HG03469 (cell line): ENCODE measurements around the gene SLC39A7.

Source experiments
- ATAC-seq: cut with Tn5 transposase; IDR thresholded peaks from one replicate; pipeline ENCODE4 v1.9.1; 2021; ENCODE audit warnings: mild to moderate bottlenecking, moderate library complexity, moderate number of reproducible peaks; ENCODE audit not compliant: unreplicated experiment

SLC39A7 gene

GRCh38 chr6:33189164-33189563, 11.5 kb upstream of the SLC39A7 start:
- no peak for ATAC-seq

DNA sequence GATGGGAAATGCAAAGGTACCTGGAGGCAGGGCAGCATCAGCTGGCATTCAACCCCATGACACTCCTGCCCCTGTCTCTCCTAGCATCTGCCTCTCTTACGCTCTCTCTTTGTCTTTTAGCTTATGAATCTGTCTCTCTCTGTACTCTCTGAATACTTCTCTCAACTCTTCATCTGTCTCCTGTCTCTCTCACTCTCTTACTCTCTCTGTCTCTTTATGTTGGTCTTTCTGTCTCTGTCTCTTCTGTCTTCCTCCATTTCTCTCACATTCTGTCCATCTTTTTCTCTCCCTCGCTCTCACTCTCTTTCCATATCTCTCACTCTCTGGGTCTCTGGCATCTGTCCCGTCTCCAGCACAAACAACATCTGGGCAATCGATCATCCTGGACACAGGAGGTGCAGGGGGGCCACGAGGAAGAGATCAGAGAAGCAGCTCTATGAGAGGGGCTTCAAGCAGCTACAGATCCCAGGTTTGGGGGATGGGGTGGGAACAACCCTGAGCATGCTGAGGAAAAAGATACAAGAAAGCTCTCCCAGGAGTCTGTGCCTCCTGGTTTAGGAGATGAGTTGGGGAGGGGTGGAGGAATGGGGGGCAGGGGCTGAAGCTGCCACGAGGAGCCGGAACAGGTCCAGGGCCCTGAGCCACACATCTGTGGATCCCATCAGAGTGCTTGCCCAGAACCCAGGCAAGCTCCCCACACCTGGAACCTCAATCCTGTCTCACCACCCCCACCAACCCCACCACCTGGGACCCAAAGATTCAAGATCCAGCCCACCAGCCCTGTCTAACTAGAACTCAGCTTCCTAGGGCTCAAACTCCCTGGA, 10.8 kb upstream of the SLC39A7 start:
- no peak for ATAC-seq

GRCh38 chr6:33190504-33191107, 10.1 kb upstream of the SLC39A7 start:
- ATAC-seq, result no peak

DNA sequence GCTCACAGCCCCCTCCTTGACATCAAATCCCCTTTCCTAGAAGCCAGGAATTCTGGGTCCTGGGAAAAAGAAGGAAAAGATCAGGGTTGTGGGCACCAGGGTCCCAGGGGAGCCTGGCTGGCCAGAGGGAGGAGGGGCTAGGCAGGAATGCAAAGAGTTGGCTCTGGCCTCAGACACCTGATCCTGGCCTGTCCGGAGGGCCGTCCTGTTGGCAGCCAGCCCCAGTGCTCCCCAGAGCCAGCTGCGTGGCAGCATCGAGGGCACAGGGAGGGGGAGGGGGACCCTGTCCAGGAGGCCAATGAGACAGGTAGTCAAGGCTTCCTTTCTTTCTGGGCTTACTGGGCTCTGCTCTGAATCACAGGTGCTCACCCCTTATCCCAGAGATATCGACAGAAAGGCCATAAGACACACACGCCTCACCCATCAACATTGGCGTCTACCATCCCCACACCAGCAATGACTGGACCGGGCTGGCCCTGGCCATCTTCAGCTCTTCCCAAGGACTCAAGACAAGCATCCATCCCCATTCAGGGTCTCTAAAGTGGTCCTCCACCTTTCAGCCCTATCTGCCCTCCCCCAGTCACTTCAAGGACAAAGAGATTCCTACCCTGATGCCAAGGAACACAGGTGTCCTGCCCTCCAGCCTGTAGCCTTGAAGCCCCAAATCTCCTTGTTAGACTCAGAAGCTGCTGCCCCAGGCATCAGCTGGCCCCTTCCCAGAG, 9.1 kb upstream of the SLC39A7 start:
- no peak for ATAC-seq

DNA sequence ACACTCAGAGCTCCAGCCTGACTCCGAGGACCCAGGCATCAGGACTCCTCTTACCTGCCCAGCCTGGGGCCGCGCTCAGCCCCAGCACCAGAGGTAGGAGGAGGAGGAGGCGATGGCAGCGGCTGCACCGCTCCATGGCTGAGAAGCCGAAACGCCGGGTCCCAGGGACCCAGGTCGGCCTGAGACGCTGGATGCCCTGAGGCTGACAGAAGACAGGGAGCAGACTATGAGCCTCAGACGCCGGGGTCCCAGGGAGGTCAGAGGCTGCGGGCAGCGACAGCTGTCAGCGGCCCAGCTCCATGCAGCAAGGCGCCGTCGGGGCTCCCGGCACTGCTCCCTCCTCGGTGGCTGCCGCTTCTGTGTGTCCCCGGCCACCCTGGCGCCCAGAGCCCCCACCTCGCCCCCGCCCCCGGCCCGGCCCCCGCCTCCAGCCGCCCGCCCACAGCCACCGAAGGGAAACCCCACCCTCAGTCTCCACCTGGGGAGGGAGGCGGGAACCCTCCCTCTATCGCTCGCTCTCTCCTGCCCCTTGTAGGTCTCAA, 8.5 kb upstream of the SLC39A7 start, which contains the start of gene COL11A2:
TSS of gene COL11A2 (minus strand) at position 363 of the 542 bp plus-strand sequence. CDS start at position 136, 227 bp downstream.
- no peak for ATAC-seq

DNA sequence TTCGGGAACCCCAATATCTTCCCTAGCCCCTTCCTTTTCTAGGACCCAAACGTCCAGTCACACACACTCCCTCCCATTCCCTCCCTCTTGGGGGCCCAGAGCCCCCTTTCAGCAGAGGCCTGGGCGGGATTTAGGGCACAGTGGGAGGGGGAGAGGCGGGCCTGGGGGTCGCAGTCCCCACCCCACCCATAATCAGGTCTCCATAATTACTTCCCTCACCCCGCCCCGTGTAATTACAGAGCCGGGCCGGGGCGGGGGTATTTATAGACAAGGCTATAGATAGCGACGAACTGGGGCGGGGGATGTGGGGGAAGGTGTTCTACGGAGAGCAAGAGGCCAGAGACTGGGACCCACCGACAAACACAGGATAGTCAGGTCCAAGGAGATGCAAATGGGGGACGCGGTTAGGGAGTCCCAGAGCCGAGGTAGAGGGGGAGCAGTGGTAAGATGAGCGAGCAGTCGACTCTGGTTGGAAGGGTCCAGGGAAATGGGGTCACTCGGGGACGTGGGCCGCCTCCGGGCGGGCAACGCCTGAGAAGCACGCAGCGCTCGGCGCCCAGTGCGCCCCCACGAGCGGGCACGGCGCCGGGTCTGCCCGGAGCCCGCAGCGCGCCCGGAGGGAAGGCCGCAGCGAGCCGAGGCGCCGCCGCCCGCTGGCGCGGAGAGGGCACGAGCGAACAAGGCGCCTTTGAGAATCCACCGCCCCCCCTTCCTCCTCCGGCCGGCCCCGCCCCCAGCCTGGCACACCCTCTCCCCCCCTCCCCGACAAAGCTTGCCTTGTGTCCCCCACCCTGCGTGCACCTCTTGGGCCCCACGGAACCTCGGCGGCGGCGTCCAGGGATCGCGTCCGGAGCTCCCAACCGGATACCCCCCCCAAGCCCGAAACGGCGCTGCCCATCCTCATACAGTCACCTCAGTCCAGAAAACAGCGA, 7.7 kb upstream of the SLC39A7 start:
- no peak for ATAC-seq

GRCh38 chr6:33193619-33194018, 7.0 kb upstream of the SLC39A7 start:
- no peak for ATAC-seq

DNA sequence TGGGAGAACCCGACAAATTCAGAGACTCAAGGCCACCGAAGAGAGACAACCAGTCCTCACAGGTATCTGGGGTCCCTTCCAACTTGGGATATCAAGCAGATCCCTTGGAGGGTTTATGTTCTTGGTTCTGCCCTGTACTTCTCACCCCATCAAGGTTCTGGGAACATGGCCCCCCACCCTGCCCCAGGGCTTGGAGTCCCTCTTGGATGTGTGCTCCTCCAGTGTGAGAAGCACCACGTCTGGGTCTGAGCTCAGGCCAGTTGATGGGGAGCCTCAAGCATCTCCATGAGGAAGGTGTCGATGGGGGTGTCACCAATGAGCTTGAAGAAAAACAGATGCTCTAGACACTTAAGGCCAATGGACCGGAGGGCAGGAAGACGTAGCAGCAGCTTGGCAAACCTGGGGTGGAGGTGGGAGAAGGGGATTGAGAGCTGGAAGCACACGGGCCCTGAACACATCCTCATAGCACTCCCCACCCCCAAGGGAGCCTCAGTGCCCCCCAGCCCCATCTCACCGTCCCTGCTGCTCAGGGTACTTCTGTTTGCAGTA, 6.2 kb upstream of the SLC39A7 start:
- no peak for ATAC-seq

DNA sequence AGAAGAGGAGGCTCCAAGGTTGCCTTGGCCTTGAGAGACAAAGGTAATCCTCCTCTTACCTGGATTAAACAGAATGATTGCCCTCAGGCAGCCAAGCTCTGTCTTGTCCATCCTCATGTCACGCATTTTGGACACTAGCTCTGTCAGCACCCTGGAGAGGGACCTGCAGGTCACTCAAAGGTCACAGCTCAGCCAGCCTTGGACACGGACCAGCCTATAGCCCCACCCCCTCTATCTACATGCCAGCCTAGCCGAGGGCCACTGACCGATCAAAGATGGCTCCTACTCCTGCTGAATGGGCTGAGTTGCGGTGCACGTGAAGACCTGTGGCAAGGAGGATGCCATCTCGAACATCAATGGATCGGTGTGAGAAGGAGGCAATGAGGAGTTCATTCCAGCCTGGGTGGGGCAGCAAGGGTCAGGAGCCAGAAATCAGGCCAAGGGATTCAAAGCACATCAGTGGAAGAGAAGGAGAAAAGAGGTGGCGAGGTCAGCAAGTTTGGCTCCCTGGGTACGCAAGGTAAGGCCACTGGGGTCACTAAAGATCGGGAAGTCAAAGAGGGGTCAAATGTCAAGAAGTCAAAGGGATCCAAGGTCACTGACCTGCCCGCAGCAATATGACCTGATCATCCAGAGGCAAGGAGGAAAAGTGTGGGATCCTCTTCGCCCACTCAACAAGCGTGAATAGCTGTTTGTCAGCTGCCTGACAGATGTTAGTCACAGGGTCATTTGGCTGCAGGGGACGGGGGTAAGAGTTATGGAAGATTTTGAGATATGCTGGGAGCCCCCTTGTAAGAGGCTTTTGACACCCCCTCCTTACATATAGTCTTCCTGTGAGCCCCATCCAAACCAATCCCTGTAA, 5.1 kb upstream of the SLC39A7 start:
- ATAC-seq, result no peak

- no peak for ATAC-seq
Measured at GRCh38 chr6:33197431-33198048, 3.1 kb upstream of the SLC39A7 start.

DNA sequence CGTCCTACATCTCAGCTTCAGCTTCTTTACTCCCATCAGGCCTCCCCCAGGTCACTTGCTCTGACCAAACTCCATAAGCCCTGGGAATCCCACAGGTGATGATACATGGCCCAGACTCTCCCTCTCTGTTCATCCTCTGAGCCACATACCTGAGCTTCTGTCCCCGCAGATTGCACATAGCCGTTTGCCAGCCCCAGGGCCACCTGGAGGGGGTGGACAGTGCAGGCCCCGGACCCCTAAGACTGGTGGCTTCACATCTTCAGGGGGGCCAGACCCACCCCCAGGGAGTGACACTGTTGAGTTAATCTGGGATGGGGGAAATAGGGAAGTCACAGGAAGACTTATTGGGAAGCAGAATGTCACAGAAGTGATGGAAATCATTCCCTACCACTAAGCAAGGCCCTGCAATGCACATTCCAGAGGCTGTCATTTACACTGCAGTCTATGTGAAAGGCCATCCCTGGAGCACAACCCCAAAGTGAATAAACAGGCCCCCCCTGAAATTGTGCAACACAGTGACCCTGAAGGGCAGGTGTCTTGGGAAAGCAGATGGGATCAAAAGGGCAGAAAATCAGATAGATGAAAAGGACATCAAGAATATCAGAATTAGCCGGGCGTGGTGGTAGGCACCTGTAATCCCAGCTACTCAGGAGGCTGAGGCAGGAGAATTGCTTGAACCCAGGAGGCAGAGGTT, 2.4 kb upstream of the SLC39A7 start:
- ATAC-seq, result no peak

- no peak for ATAC-seq
Measured at GRCh38 chr6:33198853-33199436, 1.7 kb upstream of the SLC39A7 start.

GRCh38 chr6:33199687-33200218, 914 bp upstream of the SLC39A7 start:
- ATAC-seq, result no peak

DNA sequence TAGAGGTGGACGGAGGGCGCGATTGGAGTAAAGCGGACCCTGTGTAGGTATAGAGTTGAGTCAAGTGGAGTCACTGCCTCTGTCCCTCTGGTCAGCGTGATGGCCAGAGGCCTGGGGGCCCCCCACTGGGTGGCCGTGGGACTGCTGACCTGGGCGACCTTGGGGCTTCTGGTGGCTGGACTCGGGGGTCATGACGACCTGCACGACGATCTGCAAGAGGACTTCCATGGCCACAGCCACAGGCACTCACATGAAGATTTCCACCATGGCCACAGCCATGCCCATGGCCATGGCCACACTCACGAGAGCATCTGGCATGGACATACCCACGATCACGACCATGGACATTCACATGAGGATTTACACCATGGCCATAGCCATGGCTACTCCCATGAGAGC, 479 bp downstream of the SLC39A7 start:
- ATAC-seq, result peak; percentile 1

GRCh38 chr6:33201935-33202334, 1.3 kb downstream of the SLC39A7 start:
- ATAC-seq, result no peak

DNA sequence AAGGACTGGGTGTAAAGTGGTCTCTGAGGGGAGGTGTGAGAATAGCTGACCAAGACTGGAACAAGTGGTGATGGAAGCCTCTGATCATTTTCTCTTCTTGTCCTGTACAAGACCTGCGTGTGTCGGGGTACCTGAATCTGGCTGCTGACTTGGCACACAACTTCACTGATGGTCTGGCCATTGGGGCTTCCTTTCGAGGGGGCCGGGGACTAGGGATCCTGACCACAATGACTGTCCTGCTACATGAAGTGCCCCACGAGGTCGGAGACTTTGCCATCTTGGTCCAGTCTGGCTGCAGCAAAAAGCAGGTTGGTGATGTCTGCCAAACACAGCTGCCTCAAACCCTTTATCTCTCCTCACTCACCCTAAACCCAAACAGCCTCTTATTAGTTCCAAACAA, 2.1 kb downstream of the SLC39A7 start:
- no peak for ATAC-seq

DNA sequence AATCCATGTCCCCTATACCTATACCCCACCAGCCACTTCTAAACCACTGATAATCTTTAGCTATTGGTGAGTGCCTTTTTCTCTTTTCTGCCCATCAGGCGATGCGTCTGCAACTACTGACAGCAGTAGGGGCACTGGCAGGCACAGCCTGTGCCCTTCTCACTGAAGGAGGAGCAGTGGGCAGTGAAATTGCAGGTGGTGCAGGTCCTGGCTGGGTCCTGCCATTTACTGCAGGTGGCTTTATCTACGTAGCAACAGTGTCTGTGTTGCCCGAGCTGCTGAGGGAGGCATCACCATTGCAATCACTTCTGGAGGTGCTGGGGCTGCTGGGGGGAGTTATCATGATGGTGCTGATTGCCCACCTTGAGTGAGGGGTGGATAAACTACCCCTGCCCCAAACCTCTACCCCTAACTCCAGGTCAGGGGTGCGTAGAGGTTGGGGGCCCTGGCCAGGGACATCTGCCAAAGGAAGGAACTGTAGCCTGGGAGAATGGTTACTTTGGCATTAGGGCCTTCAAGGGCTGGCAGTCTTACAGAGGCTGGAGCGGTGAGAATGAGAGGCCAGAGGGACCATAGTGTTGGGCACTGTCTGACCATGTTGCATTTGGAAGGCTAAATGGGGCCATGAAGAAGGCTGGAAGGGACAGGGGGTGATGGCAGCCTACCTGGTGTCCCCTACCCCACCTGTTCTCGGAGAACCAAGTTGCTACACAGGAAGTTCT, 2.9 kb downstream of the SLC39A7 start:
- ATAC-seq, result no peak
